Esophagus muscularis mucosa (tissue), 4 donors: ENCODE results near the gene WWOX. TPM values are rescaled to one million over a fixed set of nuclear protein-coding genes. Genes with fewer than 3 reads are reported as not detected.

Experiments used
- DNase-seq: peaks from one replicate; pipeline ENCODE4 v3.0.0-alpha.2; 2017; ENCODE audit errors: extremely low spot score
- H3K27ac ChIP-seq, 4 donors: fragments of 200-600 bp; sonication (generic); replicated peaks in 1 of 4; 1 replicate in 3 of 4; 2 replicates in 1 of 4; pipeline ENCODE4 v1.5.1; 2016 to 2019; ENCODE audit warnings: mild to moderate bottlenecking in 1 of 4
- H3K27me3 ChIP-seq, 4 donors: fragments of 200-600 bp; sonication (generic); one replicate each; pipeline versions ENCODE4 v1.5.1 to v1.6.0; 2016 to 2019
- H3K36me3 ChIP-seq, 4 donors: fragments of 200-600 bp; sonication (generic); one replicate each; pipeline ENCODE4 v1.5.1; 2016 to 2019
- H3K4me1 ChIP-seq, 4 donors: fragments of 200-600 bp; sonication (generic); one replicate each; pipeline ENCODE4 v1.5.1; 2016 to 2019
- H3K4me3 ChIP-seq, 4 donors: fragments of 200-600 bp; sonication (generic); 1 replicate in 2 of 4; 2 replicates in 2 of 4; pipeline ENCODE4 v1.5.1; 2016 to 2019; ENCODE audit warnings: mild to moderate bottlenecking in 4 of 4, moderate library complexity in 1 of 4
- H3K9me3 ChIP-seq, 4 donors: fragments of 200-600 bp; sonication (generic); 1 replicate in 3 of 4; 2 replicates in 1 of 4; pipeline ENCODE4 v1.5.1; 2016 to 2019
- EP300 ChIP-seq: sonication (generic); formaldehyde crosslinking; IDR thresholded peaks from one replicate; pipeline ENCODE4 v1.6.1; 2017; ENCODE audit warnings: antibody characterized with exemption
- POLR2A ChIP-seq: fragments of 450-650 bp; IDR thresholded peaks from one replicate; pipeline ENCODE4 v1.6.1; 2017; ENCODE audit warnings: antibody characterized with exemption, moderate library complexity, mild to moderate bottlenecking, low read depth
- POLR2AphosphoS5 ChIP-seq, 2 donors: sonication (generic); formaldehyde crosslinking; IDR thresholded peaks; one replicate each; pipeline ENCODE4 v1.6.1; 2017; ENCODE audit warnings: antibody characterized with exemption in 2 of 2
- WGBS: methylation state at CpG from one replicate; pipeline ENCODE4 v1.1.5; 2018; 5-methylcytosine and 5-hydroxymethylcytosine counted together
- intact Hi-C: fragments of 100-400 bp; cut with DNase I; formaldehyde crosslinking; loops from one replicate; pipeline ENCODE4 v1.15.1; 2023
- total RNA-seq, 4 donors: library from RNA; depleted of rRNA; stranded (reverse); fragments of >200 nt; gene quantifications; one replicate each; pipeline versions ENCODE4 v1.1.0 to v1.2.1, GENCODE V29; 2016
- TF ChIP-seq, protein P1 (sequence below), 3 experiments: fragments of 200-600 bp in 2 of 3; fragments of 450-650 bp in 1 of 3; sonication (generic) in 2 of 3; IDR thresholded peaks; one replicate each; pipeline ENCODE4 v1.5.1; 2017 to 2019; ENCODE audit warnings: antibody characterized with exemption in 3 of 3, mild to moderate bottlenecking in 2 of 3, moderate library complexity in 1 of 3

The WWOX gene
- total RNA-seq, 4 donors from 2014 or later, result 14.4 to 27.8 (median 15.4) TPM

DNA sequence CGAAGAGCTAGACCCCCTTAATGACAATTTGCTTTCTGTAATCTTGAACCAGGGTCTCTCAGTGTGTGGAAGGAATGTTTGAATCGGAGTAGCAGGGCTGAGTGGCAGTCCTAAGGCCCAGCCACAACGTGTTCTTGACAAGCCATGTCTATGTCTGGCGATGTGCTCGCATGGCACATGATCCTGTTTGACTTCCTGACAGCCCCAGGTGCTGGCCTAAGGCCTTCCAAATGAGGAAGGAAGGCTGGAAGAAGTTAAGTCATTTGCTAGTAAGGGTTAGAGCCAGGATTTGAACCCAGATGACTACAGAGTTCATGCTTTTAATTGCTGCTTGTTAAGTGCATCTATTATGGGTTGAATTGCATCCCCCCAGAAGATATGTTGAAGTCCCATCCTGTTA lies 1014.4 kb downstream of the WWOX start:
- no peaks in the 10 kb centered on the region for H3K27me3 ChIP-seq
- no peak overlapping the region for H3K27ac ChIP-seq
- H3K4me1 ChIP-seq, result no peaks in the 10 kb centered on the region
- intact Hi-C loops, result no loop called here
- H3K9me3 ChIP-seq, result peaks cover 0 to 9% (median 6%) of the 10 kb centered on the region in 4 donors
- no peak overlapping the region for H3K4me3 ChIP-seq
- DNase-seq, result no peak
- no peaks in the 10 kb centered on the region for H3K36me3 ChIP-seq
- WGBS, result 78% methylated on average over 5 of the region's 5 CpGs
- TF ChIP-seq EP300 (no peak), POLR2A (no peak), POLR2AphosphoS5 (IDR thresholded peaks at IDR 0.05) (no peak)
- TF ChIP-seq, protein P1, sequence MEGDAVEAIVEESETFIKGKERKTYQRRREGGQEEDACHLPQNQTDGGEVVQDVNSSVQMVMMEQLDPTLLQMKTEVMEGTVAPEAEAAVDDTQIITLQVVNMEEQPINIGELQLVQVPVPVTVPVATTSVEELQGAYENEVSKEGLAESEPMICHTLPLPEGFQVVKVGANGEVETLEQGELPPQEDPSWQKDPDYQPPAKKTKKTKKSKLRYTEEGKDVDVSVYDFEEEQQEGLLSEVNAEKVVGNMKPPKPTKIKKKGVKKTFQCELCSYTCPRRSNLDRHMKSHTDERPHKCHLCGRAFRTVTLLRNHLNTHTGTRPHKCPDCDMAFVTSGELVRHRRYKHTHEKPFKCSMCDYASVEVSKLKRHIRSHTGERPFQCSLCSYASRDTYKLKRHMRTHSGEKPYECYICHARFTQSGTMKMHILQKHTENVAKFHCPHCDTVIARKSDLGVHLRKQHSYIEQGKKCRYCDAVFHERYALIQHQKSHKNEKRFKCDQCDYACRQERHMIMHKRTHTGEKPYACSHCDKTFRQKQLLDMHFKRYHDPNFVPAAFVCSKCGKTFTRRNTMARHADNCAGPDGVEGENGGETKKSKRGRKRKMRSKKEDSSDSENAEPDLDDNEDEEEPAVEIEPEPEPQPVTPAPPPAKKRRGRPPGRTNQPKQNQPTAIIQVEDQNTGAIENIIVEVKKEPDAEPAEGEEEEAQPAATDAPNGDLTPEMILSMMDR (IDR thresholded peaks at IDR 0.05), result no peak

DNA sequence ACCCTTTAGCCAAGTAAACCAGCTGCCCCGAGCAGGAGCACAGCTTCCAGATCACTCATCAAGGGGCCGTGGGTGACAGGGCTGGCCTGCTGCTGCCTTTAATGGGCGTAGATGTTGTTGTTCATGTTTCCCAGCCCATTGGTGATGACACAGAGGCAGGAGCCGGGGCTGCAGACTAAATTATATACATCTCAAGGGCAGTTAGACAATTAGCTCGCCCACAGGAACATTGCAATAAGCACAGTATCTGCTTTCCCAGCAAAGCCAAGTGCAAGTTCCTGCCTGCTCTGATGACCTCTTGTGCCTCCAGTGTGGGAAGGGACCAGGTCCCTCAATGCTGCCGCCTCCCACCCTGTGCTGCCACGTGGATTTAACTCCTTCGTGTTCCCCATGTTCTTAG lies 1015.3 kb downstream of the WWOX start:
- no peaks in the 10 kb centered on the region for H3K27me3 ChIP-seq
- H3K4me3 ChIP-seq, result no peak overlapping the region
- intact Hi-C loops, result no loop called here
- no peak overlapping the region for H3K27ac ChIP-seq
- no peak for TF ChIP-seq POLR2AphosphoS5 (IDR thresholded peaks at IDR 0.05)
- TF ChIP-seq, protein P1 (IDR thresholded peaks at IDR 0.05), result no peak
- no peak for TF ChIP-seq EP300
- H3K36me3 ChIP-seq, result no peaks in the 10 kb centered on the region
- H3K9me3 ChIP-seq, result peaks cover 0 to 9% (median 6%) of the 10 kb centered on the region in 4 donors
- whole genome bisulfite sequencing, result 69% methylated on average over 7 of the region's 8 CpGs
- H3K4me1 ChIP-seq, result no peaks in the 10 kb centered on the region
- DNase-seq, result no peak

DNA sequence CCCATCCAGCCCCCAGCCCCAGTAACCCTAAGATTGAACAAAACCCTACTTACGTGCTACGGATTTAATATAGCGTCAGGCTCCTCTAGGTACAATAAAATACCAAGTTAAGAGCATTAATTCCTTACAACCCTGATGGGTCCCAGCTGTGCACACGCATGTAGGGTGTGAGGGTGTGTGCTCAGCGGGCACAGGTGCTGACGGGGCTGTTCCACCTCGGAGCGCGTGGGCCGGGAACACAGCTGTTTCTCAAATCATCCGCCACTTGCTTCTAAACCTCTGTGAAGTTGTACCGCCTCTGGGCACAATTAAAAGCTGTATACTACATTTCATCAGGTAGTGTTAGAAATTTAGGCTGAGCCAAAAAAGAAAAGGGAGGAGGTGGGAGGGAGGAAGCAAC lies 1022.5 kb downstream of the WWOX start:
- 94% methylated on average over 12 of the region's 12 CpGs for WGBS

DNA sequence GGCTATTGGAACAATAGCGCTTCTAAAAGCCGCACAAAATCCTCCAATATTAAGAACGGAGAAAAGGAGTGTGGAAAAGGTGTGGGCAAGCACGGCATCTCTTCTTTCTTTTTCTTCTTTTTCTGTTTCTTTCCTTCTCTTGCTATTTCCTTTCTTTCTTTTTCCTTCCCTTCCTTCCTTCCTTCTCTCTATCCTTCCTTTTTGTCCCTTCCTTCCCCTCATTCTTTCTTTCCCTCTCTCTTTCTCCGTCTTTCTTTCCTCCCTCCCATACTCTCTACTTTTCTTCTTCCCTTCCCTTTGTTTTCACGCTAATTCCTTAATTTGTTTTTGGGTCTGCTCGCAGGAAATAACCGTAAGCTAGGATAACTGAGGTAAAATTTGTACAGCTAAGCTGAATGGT lies 1022.9 kb downstream of the WWOX start:
- Histone ChIP-seq H3K9me3 (peaks cover 0 to 3% (median 2%) of the 10 kb centered on the region in 4 donors), H3K27me3 (no peaks in the 10 kb centered on the region), H3K4me3 (no peak overlapping the region), H3K36me3 (no peaks in the 10 kb centered on the region), H3K27ac (no peak overlapping the region), H3K4me1 (no peaks in the 10 kb centered on the region)
- WGBS, result 94% methylated on average over 8 of the region's 8 CpGs
- TF ChIP-seq, protein P1 (IDR thresholded peaks at IDR 0.05), result no peak
- no peak for TF ChIP-seq EP300
- DNase-seq, result no peak
- intact Hi-C loops, result no loop called here

More for the DNA sequence above, 1022.5 kb downstream of the WWOX start:
- H3K4me3 ChIP-seq, result no peak overlapping the region
- no peak overlapping the region for H3K27ac ChIP-seq
- TF ChIP-seq, protein P1 (IDR thresholded peaks at IDR 0.05), result no peak
- no peak for TF ChIP-seq EP300
- TF ChIP-seq POLR2A, result no peak
- no peak for TF ChIP-seq POLR2AphosphoS5 (IDR thresholded peaks at IDR 0.05)
- H3K9me3 ChIP-seq, result peaks cover 0 to 7% (median 6%) of the 10 kb centered on the region in 4 donors
- H3K27me3 ChIP-seq, result no peaks in the 10 kb centered on the region
- no peaks in the 10 kb centered on the region for H3K4me1 ChIP-seq
- no peak for DNase-seq
- H3K36me3 ChIP-seq, result no peaks in the 10 kb centered on the region
- intact Hi-C loops, result no loop called here

DNA sequence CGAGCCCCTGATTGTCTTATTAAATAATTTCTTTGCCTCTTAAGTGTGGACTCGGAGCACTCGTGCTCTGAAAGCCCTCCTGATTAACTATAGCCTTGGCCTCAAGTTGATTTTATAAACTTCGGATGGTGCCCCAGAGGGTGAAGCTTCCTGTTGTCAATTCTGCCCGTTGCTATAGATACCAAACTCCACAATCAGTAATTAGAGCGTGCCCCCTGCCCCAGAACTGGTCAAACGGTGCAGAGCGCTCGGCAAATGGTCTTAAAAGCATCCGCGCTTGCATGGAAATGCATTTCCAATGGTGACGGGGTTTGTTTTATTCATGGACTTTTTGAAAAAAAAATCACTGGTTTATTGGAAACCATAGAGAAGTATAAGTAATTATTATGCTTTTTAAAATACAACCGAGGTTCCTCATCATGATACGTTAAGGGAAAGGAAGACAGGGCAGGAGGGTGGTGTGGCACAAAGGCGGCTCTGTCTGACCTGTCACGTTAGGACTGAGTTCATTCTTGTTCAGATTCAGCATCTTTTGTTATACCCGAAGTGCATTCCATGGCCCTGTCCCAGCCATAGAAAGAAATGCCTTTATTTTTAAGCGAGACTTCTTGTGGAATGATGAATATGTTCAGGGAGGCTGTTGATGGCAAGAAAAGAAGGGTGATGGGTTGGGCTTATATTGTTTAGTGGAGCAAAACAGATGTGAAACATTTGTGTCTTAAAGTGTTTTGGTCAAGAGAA lies 1024.7 kb downstream of the WWOX start:
- DNase-seq, result no peak
- Histone ChIP-seq H3K36me3 (no peaks in the 10 kb centered on the region), H3K4me1 (no peaks in the 10 kb centered on the region), H3K27me3 (no peaks in the 10 kb centered on the region), H3K9me3 (no peaks in the 10 kb centered on the region), H3K4me3 (no peak overlapping the region), H3K27ac (no peak overlapping the region)
- intact Hi-C loops, result no loop called here
- no peak for TF ChIP-seq EP300
- TF ChIP-seq, protein P1 (IDR thresholded peaks at IDR 0.05), result no peak
- 81% methylated on average over 18 of the region's 18 CpGs for WGBS
